Suprapubic skin (tissue), 4 donors: ENCODE measurements around the gene SMIM3.

Experiments used
- POLR2A ChIP-seq, 2 donors: fragments of 450-650 bp; IDR thresholded peaks; one replicate each; pipeline ENCODE4 v1.6.1; 2017; ENCODE audit warnings: antibody characterized with exemption in 2 of 2, mild to moderate bottlenecking in 2 of 2, moderate library complexity in 2 of 2
- POLR2AphosphoS5 ChIP-seq, 3 donors: sonication (generic); formaldehyde crosslinking; IDR thresholded peaks; one replicate each; pipeline ENCODE4 v1.6.1; 2017; ENCODE audit warnings: antibody characterized with exemption in 3 of 3
- TF ChIP-seq, protein P1 (sequence below), 2 donors: fragments of 200-600 bp in 1 of 2; fragments of 450-650 bp in 1 of 2; sonication (generic) in 1 of 2; IDR thresholded peaks; one replicate each; pipeline ENCODE4 v1.5.1; 2016 to 2019; ENCODE audit warnings: antibody characterized with exemption in 2 of 2, mild to moderate bottlenecking in 1 of 2, moderate library complexity in 1 of 2

GRCh38 chr5:150777685-150778084, 872 bp upstream of the SMIM3 start:
- TF ChIP-seq POLR2AphosphoS5 (IDR thresholded peaks at IDR 0.05) (no peak), POLR2A (IDR thresholded peaks at IDR 0.05) (no peak)
- TF ChIP-seq, protein P1, sequence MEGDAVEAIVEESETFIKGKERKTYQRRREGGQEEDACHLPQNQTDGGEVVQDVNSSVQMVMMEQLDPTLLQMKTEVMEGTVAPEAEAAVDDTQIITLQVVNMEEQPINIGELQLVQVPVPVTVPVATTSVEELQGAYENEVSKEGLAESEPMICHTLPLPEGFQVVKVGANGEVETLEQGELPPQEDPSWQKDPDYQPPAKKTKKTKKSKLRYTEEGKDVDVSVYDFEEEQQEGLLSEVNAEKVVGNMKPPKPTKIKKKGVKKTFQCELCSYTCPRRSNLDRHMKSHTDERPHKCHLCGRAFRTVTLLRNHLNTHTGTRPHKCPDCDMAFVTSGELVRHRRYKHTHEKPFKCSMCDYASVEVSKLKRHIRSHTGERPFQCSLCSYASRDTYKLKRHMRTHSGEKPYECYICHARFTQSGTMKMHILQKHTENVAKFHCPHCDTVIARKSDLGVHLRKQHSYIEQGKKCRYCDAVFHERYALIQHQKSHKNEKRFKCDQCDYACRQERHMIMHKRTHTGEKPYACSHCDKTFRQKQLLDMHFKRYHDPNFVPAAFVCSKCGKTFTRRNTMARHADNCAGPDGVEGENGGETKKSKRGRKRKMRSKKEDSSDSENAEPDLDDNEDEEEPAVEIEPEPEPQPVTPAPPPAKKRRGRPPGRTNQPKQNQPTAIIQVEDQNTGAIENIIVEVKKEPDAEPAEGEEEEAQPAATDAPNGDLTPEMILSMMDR (IDR thresholded peaks at IDR 0.05) = no peak
